CD4-positive, alpha-beta T cell treated with Interleukin-6 for 4 hours (primary cell): ENCODE results near the gene FTL.

ENCODE experiments used
- DNase-seq: peaks from one replicate; pipeline ENCODE4 v3.0.0-alpha.2; 2020; ENCODE audit warnings: mixed read lengths

FTL gene

GRCh38 chr19:48992581-48993174 lies 27.6 kb downstream of the FTL start:
- DNase-seq, result peak; percentile 33

GRCh38 chr19:48993175-48994034 lies 28.3 kb downstream of the FTL start, which contains the start of the genes GYS1 and RUVBL2:
Gene GYS1, minus strand, starts transcription at chr19:48993309. Its CDS starts 197 bp downstream, at chr19:48993112.
Gene RUVBL2, plus strand, starts transcription at chr19:48993887. Its CDS starts 25 bp downstream, at chr19:48993912.
- DNase-seq, result peak; percentile 100

- DNase-seq, result no peak
Observed at GRCh38 chr19:48994035-48994386, 28.9 kb downstream of the FTL start.

GRCh38 chr19:48997972-48998371 lies 32.9 kb downstream of the FTL start:
- peak; percentile 62 for DNase-seq

DNA sequence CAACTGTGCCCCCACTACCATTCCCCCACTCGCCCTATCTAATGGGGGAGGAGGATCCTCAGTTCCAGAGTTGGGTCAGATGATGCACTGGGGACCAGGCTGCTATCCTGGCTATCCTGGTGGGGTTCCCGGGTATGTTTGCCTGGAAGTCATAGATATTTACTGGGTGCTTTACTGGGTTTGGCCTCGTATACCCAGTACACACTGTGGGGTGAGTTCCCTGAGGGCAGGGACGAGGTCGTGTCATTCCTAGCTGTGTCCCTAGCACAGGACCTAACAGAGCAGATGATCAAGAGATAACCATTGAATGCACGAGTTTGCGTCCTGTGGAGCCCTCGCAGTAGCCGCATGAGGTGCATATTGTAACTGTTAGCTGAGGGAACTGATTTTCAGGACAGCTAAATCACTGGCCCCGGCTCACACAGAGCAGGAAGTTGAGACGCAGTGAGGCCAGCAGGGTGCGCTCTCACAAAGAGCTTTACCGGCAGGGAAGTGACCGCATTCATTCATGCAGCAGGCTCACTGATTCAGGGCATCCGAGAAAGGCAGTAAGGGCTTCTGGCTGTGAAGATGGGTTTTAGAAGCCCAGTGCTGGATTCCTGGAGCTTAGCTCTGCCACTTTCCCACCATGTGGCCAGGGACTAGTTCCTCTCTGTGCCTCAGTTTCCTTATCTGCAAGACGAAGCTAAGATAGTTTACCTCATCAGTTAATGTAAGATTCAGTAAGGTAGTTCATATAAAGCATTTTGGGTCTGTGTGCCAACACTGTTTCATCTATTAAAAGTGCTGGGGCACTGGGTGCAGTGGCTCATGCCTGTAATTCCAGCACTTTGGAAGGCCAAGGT lies 34.6 kb downstream of the FTL start:
- peak; percentile 75 for DNase-seq

GRCh38 chr19:49004133-49004532 lies 39.0 kb downstream of the FTL start:
- no peak for DNase-seq

GRCh38 chr19:49004964-49005614 lies 40.0 kb downstream of the FTL start:
- DNase-seq, result no peak

DNA sequence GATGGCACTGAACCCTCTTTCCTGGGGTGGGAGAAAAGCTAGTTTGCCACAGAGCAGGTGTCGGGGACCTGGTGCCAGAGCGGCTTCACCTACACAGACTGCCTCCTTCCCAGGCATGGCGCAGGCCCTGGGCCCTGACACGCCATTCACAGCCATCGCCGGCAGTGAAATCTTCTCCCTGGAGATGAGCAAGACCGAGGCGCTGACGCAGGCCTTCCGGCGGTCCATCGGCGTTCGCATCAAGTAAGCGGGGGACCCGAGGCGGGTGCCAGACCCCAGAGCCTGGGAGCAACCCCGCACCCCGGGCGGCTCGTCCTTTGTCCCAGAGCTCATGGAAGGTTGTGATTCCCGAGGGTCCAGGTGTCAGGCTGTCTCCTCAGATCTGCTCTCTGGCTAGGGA lies 41.8 kb downstream of the FTL start:
- no peak for DNase-seq

DNA sequence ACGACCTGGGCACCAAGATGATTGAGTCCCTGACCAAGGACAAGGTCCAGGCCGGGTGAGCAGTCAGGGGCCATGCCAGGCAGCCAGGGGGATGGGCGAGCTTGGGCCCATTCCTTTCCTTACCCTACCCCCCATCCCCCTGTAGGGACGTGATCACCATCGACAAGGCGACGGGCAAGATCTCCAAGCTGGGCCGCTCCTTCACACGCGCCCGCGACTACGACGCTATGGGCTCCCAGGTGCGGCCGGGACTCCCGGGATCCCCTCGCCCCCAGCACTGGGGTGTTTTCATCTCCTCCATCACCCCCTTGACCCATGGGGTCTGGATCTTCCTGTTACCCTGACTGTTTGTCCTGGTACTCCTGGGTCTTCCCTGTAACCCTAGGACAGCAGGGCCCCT lies 44.7 kb downstream of the FTL start:
- no peak for DNase-seq

- DNase-seq, result no peak
Observed at GRCh38 chr19:49010453-49010852, 45.3 kb downstream of the FTL start.

- no peak for DNase-seq
Observed at GRCh38 chr19:49011194-49011593, 46.1 kb downstream of the FTL start.

GRCh38 chr19:49014123-49014869 lies 49.2 kb downstream of the FTL start:
- no peak for DNase-seq

DNA sequence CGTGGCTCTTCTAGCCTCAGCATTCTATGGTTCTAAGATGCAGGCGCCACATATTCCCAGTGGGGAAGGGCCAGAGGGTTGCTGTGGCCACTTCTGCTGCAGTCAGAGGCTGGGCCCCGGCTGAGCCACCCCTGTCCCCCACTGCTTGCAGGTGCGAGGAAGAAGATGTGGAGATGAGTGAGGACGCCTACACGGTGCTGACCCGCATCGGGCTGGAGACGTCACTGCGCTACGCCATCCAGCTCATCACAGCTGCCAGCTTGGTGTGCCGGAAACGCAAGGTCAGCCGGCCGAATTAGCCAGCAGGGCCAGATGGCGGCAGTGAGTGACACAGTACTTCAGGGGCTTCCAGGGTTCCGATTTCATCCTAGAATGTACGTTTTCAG lies 49.8 kb downstream of the FTL start:
- no peak for DNase-seq

DNA sequence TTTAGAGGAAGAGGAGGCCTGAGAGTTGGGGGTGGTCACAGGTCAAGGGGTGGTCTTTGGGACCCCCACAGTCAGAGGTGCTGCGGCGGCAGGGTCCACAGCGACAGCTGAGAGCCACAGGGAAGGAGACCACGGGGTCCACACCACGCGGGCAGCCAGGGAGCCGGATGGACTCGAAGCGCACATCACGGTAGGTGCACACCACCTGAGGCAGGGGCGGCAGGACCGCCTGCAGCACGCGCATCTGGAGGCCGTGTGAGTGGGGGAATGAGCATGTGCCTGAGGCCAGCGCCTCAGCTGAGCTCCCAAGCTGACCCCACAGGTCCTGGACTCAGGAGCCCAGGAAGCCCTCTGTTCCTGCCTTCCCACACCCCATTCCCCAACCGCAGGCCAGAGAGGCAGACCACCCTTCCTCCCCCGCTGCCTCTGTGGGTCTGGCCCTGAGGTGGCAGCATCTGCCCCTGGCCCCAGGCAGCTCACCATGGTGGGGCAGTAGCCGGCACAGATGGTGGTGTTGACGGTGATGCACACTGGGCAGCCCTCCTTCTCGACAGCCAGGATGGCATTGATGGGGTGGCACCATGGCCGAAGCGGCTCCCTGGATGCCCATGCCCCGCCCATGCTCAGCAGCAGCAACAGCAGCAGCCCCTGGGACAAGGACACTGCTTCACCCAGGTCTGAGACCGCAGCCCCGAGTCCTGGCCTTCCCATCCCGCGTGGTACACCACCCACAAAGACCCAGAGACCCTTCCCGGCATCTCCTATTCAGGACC lies 51.1 kb downstream of the FTL start:
- no peak for DNase-seq
